Measurements from ENCODE around the gene ARHGAP15.

GRCh38 chr2:143169105-143169504 lies 39.9 kb downstream of the ARHGAP15 start:
- no peak for TF ChIP-seq EZH2phosphoT487 (IDR thresholded peaks at IDR 0.05; ENCODE audit: insufficient read depth, low read depth)
- TF ChIP-seq EZH2 (IDR thresholded peaks at IDR 0.05; ENCODE audit: insufficient read depth, poor library complexity, severe bottlenecking), result no peak
